CD4-positive, alpha-beta T cell treated with Interferon alpha-2 for 1 hour (primary cell): ENCODE measurements around the gene NTPCR.
A peak's percentile ranks its signal among the peaks of the same experiment; 100 is the strongest.

ENCODE experiments used
- DNase-seq, 2 donors: peaks; one replicate each; pipeline ENCODE4 v3.0.0-alpha.2; 2020 to 2022

NTPCR gene

GRCh38 chr1:232927830-232928505 lies 22.4 kb upstream of the NTPCR start:
- DNase-seq: no peak

DNA sequence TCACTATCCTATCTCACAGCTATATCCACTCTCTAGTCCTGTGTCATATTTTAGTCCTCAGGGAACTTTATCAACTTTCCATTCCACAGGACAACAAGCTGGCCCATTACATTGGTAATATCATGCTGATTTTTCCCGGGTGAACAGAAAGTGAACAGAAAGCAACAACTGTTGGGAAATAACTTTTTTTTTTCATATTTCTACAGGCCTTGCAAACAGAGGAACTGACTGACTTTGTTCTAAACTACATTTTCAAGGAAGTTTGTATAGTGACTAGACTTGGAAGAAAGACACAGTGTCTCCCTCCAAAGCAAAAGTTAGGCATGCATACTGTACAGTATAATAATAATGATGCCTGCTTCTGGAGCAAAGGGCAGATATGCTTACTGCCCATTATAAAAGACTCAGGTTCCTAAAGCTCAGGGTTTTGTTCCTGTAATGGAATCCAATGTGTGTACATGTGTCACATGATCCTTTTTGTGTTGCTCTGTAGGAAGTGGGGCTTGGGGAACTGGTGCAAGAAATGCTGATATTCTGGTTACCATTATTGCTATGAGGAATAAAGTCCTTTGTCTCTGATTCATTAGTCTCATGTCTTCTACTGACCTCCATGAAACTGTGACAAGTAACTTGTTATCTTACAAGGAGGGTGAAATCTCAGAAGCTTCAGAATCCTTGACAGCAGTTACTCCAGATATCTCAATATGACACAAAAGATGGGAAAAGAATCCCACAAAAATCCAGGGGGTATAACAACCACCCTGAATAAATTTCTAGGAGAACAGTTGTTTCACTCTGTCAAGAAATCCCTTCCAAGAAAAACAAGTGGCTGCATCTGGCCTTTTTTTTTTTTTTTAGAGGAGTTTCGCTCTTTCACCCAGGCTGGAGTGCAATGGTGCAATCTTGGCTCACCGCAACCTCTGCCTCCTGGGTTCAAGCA lies 17.7 kb upstream of the NTPCR start:
- DNase-seq: no peak

GRCh38 chr1:232936941-232937340 lies 13.5 kb upstream of the NTPCR start:
- no peak for DNase-seq

DNA sequence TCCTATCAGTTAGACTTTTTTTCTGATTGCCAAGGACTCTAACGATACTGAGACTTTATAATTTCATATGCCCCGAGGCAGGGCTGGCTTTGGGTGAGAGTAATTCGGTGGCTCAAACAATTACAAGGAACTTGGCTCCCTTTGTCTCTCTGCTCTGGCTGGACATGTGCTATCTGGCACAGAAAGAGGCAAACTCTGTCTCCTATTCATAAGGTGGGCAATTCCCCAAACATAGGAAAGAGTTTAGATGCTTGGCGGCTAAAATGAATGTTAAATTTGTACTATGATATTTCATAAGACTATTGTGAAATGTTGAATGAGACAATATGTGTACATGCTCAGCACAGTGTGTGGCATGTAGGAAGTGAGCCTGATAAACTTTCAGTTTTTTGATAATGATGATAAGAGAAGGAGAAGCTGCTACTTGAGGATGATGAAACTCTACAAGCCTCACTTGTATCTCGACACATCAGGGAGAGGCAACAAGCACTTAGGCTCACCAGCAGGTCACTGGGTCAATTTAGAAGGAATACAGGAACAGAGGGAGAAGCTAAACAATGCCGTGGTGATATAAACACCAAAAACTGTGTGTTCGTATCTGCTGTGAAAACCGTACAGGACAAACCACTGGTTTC lies 12.6 kb upstream of the NTPCR start:
- no peak for DNase-seq

DNA sequence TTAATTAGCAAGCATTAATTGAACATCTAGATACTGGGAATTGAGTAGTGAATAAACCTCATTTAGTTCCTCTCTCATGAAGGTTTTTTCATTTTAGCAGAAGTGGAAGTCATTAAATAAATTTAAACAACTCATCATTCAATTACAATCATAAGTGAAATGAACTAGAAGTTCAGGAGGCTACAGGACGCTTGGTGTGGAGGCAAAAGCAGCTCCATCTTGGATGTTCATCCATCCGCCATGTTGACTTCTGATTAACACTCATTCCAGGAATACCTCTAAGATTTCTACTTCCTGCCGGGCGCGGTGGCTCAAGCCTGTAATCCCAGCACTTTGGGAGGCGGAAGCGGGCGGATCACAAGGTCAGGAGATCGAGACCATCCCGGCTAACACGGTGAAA lies 11.5 kb upstream of the NTPCR start:
- no peak for DNase-seq

DNA sequence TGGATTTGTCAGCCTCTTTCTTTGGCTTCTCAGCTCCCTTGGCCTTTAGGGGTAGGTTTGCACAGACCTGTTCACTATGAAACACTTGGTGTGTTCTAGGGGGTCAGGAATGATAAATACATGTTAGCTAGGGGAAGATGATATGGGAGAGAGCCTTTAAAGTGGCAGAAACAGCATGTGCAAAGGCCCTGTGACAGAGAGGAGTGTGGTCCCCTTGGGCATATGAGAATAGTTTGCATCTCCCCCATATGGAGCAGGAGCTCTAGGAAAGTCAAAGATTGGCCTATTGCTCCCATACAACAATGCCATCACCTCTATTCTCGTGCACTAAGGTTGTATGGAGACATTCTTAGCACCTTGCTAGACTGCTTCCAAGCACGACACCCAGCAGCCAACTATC lies 10.7 kb upstream of the NTPCR start:
- DNase-seq: no peak

- no peak for DNase-seq
These were observed 10.1 kb upstream of the NTPCR start for GRCh38 chr1:232940262-232940661.

DNA sequence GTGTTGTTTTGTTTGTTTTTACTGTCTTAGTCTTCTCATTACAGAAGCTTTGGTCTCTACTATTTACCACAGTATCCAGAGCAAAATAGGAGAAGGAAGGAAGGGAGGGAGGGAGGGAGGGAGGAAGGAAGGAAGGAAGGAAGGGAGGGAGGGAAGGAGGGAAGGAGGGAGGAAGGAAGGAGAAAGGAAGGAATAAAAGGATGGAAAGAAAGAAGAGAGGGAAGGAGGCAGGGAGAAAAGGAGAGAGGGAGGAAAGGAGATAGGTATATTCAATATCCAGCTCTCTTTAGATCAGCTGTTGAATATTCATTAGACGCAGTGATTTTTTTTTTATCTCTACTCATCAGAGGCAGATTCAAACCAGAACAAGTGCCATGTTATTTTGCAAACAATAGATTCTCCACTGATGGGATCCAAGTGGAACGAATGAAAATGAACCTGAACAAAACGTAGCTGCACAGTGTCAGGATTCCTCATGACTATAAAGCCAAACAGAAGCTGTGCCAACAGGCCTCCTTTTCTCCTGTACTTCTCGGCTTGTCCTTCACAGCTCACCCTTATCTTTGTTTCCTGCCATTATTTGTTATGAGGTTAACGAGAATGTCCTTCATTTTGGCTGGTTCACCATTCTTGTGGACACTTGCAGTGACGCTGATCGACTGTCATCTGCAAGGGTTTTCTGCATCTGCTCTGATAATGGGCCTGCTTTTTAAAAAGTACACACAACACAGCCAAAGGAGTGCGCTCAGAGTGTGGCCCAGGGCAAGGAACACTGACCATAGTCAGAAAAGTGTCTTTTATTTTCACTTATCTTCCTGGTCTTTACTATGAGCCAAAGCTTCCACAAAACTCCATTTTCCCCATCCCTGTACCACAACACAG lies 7.8 kb upstream of the NTPCR start:
- DNase-seq: no peak

DNA sequence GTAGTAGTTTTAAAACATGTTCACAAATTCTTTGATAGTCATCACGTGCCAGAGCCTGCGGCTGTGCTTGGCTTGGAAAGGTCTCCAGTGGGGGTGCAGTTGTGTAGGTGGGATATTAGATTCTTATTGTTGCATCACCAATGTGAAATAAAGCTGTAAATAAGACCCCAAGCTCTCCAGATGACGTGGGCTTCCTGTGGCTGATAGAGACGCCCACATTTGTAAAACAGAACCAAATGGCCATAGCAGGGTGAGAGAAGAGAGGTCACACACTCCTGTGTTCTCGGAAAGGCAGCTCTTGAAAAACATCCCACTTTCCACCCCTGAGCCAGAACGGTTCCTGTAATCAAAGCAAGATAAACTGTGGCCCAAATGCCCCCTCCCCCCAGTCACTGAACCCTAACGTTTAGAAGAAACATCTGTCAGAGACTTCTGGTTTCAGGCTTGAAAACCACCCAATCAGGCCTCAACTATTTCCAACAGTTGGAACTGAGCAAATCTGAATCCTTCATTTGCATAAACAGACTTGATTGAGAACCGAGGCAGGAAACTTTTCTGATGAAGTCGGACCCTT lies 6.6 kb upstream of the NTPCR start:
- peak in 1 of 2 donors; percentile 13 for DNase-seq

DNA sequence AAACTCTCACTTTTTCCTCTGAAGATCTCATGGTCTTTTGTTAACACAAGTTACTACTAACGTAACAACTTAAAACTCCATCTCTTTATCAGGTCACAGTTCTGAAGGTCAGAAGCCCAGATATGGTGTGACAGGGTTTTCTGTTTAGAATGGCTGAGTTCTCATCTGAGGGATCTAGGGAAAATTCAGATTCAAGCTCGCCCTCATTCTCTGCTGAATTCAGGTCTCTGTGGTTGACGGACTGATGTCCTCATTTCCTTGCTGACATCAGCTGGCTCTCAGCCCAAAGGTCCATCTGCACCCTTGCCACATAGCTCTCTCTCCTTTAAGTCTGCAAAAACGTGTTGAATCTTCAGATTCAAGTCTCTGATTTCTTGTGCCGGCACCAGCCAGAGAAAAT lies 6.1 kb upstream of the NTPCR start:
- DNase-seq: no peak

DNA sequence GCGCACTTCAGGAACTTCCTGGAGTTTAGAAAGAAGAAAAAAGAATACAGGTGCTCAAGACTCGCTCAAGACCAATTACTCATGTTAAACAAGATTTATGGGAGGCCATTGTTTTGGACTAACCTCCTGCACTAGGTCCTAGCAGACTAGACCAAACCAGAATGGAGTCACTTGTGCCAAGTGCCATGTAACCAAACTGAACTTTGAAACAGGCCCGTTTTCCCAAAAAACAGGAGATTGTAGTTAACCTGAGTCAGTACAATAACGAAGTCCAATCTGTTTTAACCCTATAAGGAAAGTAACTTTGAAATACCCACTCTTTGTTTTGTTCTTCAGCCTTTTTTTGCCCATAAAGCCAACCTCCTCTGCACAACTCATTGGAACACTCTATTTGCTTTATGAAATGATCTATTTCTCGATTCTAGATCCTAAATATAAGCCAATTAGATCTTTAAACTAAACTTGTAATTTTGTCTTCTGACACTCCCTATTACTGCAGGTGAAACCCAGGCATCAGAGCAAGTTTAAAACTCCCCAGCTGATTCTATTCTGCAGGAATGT lies 695 bp upstream of the NTPCR start:
- no peak for DNase-seq

DNA sequence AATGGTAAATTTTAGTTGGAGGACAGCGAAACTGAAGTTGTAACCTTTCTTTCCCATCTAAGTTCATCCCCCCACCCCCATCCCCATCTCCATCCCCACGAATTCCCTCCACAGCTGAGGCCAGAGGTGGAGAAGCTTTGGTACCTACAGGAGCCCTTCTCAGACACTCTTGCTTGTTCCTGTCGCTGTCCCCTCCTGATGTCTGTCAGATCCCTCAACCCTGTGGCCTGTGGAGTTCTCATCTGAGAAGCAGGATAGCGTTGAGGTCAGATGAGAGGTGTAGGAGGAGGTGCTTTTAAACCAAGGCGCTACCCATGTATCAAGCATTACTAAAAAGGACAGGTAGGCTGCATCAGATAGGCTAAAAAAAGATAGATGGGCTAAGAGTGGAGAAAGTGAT lies 769 bp downstream of the NTPCR start:
- peak in 1 of 2 donors; percentile 20 for DNase-seq

- no peak for DNase-seq
These were observed 1.2 kb downstream of the NTPCR start for GRCh38 chr1:232951605-232952004.

DNA sequence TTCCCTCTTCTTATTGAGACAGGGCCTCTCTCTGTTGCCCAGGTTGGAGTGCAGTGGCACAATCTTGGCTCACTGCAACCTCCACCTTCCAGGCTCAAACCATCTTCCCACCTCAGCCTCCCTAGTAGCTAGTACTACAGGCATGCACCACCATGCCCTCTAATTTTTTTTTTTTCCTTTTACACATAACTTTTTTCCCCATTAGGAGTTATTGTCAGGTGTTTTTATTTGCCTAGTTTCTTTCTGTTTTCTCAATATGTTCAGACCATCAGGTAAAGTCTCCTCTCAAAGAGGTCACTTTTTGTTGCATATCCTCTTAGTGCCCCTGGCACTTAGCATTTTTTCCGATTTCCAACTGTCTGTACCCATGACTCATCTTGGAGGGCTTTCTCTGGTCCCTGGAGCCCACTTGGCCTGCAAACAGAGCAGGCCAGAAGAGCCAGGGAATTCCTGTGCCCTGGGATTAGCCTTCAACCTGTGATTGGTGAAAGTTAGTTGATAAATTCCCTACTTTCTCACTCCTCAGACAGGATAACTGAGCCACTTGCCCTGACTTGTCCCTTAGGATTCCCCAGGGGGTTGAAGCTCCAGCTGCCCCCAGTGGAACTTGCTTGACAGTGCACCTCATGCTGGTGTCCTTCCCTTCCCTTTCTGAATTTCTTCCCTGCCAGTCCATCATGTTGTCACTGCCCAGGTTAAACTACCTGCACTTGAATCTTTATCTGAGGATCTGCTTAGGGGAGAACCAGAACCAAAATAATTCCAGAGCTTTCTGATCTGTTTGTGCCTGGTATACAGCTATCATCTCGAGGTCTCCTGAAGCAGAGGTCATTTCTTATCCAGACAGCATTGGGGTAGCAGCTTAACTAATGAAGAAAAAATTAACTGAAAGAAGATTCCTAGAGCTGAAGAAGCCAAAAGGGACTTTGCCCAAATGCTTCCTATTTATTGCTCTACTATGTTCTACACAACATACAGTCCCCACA lies 2.4 kb downstream of the NTPCR start:
- peak; percentile 15 to 38 for DNase-seq

DNA sequence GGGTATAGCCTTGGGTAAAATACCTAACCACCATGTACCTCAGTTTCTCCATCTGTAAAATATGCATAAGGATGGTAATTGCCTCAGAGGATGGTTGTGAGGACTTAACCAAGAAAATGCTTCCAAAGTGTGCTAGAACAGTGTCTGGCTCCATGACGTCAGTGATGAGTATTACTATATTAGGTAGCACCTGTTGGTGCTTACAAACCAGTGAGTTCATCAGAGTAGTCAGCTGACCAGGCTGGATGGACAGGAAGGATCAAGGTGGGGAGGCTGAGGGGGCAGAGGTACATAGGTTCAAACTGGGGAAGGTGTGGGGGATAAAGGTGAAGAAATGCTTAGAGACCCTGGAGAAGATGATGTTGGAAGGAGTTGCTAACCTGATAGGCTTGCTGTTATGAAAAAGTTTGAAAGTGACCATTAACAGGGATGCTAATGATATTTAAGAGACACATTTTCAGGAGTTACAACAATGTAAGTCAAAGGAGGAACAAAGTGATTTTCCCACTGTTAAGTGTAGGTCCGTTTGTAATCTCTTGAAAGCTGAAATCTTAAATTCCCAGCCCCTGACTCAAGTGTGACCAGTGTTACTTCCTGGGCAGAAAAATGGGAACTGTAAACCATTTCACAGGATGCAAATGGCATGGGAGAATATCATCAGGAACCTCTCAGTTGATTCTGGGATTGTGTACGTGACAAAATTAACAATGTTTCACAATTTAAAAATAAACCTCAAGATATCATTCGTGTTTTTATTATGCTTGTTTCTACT lies 4.4 kb downstream of the NTPCR start:
- no peak for DNase-seq

DNA sequence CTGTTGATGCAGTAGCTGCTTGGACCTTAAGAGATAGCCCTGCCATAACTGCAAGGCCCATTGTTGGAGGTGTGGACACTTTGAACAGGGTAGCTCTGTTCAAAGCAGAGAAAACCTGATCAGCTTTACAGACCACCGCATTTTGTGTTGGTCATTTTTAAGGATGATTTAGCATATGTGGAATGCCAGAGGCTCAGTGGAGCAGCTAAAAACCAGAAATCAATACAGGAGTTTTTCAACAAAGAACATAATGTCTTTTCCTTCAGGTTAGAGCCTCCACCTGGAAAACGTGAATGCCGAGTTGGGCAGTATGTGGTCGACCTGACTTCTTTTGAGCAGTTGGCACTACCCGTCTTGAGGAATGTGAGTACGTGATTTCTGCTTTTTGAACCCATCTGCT lies 5.7 kb downstream of the NTPCR start:
- DNase-seq: no peak

- no peak for DNase-seq
These were observed 7.7 kb downstream of the NTPCR start for GRCh38 chr1:232958067-232958466.

GRCh38 chr1:232962761-232963745 lies 12.6 kb downstream of the NTPCR start:
- DNase-seq: no peak

DNA sequence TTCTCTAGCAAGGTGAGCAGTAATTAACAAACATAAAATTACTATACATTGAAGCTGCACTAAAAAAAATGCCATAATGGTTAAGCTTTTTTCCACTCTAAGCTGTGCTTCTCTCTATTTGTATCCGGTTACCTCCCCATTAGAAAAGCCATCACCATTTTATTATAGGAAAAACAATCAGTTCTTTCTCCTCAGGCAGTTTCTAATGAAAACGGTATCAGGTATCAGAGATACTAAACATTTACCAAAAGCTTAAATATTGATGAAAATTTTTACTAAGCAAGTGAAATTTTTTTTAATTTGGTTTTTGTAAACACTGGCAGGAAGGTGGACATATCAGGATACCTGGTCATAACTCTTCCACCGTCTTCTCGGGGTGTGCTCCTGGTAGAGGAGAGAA lies 14.2 kb downstream of the NTPCR start:
- no peak for DNase-seq
